Ascending aorta (tissue), 2 donors: ENCODE measurements around the gene UFD1. TPM values are rescaled to one million over a fixed set of nuclear protein-coding genes. Genes with fewer than 3 reads are reported as not detected.

ENCODE experiments used
- DNase-seq, 2 donors: peaks; one replicate each; pipeline ENCODE4 v3.0.0-alpha.2; 2019; ENCODE audit warnings: low spot score in 2 of 2
- H3K27ac ChIP-seq, 2 donors: fragments of 200-600 bp; sonication (generic); one replicate each; pipeline ENCODE4 v1.5.1; 2016 to 2017; ENCODE audit warnings: mild to moderate bottlenecking in 1 of 2
- H3K27me3 ChIP-seq: fragments of 200-600 bp; sonication (generic); one replicate; pipeline ENCODE4 v1.5.1; 2017
- H3K36me3 ChIP-seq, 2 donors: fragments of 200-600 bp; sonication (generic); one replicate each; pipeline ENCODE4 v1.5.1; 2016
- H3K4me1 ChIP-seq, 2 donors: fragments of 200-600 bp; sonication (generic); one replicate each; pipeline ENCODE4 v1.5.1; 2016 to 2017; ENCODE audit warnings: mild to moderate bottlenecking in 1 of 2
- H3K4me3 ChIP-seq, 2 donors: fragments of 200-600 bp; sonication (generic); one replicate each; pipeline ENCODE4 v1.5.1; 2016 to 2017; ENCODE audit warnings: mild to moderate bottlenecking in 1 of 2
- H3K9me3 ChIP-seq, 2 donors: fragments of 200-600 bp; sonication (generic); one replicate each; pipeline ENCODE4 v1.5.1; 2016
- CTCF ChIP-seq, 3 experiments: fragments of 200-600 bp in 2 of 3; fragments of 450-650 bp in 1 of 3; sonication (generic) in 2 of 3; IDR thresholded peaks; one replicate each; pipeline ENCODE4 v1.5.1; 2016 to 2019; ENCODE audit warnings: antibody characterized with exemption in 3 of 3, mild to moderate bottlenecking in 1 of 3, moderate library complexity in 1 of 3
- intact Hi-C: fragments of 100-400 bp; cut with DNase I; formaldehyde crosslinking; loops from one replicate; pipeline ENCODE4 v1.15.1; 2023
- total RNA-seq: library from RNA; depleted of rRNA; stranded (reverse); fragments of >200 nt; gene quantifications from one replicate; pipeline ENCODE4 v1.1.0, GENCODE V29; 2016

UFD1 gene
- total RNA-seq, 1 donor from 2014 or later: 81.5 TPM

- H3K4me1 ChIP-seq: peaks cover 0 to 5% of the 10 kb centered on the region in 2 donors
- no peak for DNase-seq
- no peak overlapping the region for H3K27ac ChIP-seq
- no peaks in the 10 kb centered on the region for H3K36me3 ChIP-seq
- no peaks in the 10 kb centered on the region for H3K9me3 ChIP-seq
- no peak for TF ChIP-seq CTCF (IDR thresholded peaks at IDR 0.05)
- H3K4me3 ChIP-seq: no peak overlapping the region
- intact Hi-C loops: no loop called here
- no peaks in the 10 kb centered on the region for H3K27me3 ChIP-seq
These were observed 59.9 kb downstream of the UFD1 start for GRCh38 chr22:19419086-19419463.

- TF ChIP-seq CTCF (IDR thresholded peaks at IDR 0.05): no peak
- intact Hi-C loops: no loop called here
- no peaks in the 10 kb centered on the region for H3K4me1 ChIP-seq
- no peak overlapping the region for H3K4me3 ChIP-seq
- H3K9me3 ChIP-seq: no peaks in the 10 kb centered on the region
- no peak overlapping the region for H3K27ac ChIP-seq
- H3K36me3 ChIP-seq: peaks cover 21 to 22% of the 10 kb centered on the region in 2 donors
- no peak for DNase-seq
- H3K27me3 ChIP-seq: no peaks in the 10 kb centered on the region
These were observed 66.1 kb downstream of the UFD1 start for GRCh38 chr22:19412923-19413322.

- intact Hi-C loops: no loop called here
- Histone ChIP-seq H3K9me3 (no peaks in the 10 kb centered on the region), H3K27ac (no peak overlapping the region), H3K36me3 (peaks cover 25 to 26% of the 10 kb centered on the region in 2 donors), H3K4me3 (no peak overlapping the region), H3K27me3 (no peaks in the 10 kb centered on the region), H3K4me1 (no peaks in the 10 kb centered on the region)
- no peak for DNase-seq
- TF ChIP-seq CTCF (IDR thresholded peaks at IDR 0.05): no peak
These were observed 66.5 kb downstream of the UFD1 start for GRCh38 chr22:19412478-19412877.

GRCh38 chr22:19411690-19412045 is 67.3 kb downstream of the UFD1 start:
- Histone ChIP-seq H3K4me3 (no peak overlapping the region), H3K4me1 (no peaks in the 10 kb centered on the region), H3K9me3 (no peaks in the 10 kb centered on the region), H3K27me3 (no peaks in the 10 kb centered on the region), H3K36me3 (peaks cover 30 to 34% of the 10 kb centered on the region in 2 donors), H3K27ac (no peak overlapping the region)
- TF ChIP-seq CTCF (IDR thresholded peaks at IDR 0.05): no peak
- DNase-seq: no peak
- intact Hi-C loops: no loop called here

GRCh38 chr22:19410941-19411689 is 67.9 kb downstream of the UFD1 start:
- Histone ChIP-seq H3K4me1 (no peaks in the 10 kb centered on the region), H3K9me3 (no peaks in the 10 kb centered on the region), H3K27me3 (no peaks in the 10 kb centered on the region), H3K27ac (no peak overlapping the region), H3K4me3 (no peak overlapping the region), H3K36me3 (peaks cover 35 to 40% of the 10 kb centered on the region in 2 donors)
- TF ChIP-seq CTCF (IDR thresholded peaks at IDR 0.05): no peak
- intact Hi-C loops: no loop called here
- no peak for DNase-seq
